Measurements from ENCODE around the gene GUCY1B1. TPM values are rescaled to one million over a fixed set of nuclear protein-coding genes. Genes with fewer than 3 reads are reported as not detected.

The GUCY1B1 gene
- polyA plus RNA-seq, 1 donor from 2014 or later: 13.6 TPM

DNA sequence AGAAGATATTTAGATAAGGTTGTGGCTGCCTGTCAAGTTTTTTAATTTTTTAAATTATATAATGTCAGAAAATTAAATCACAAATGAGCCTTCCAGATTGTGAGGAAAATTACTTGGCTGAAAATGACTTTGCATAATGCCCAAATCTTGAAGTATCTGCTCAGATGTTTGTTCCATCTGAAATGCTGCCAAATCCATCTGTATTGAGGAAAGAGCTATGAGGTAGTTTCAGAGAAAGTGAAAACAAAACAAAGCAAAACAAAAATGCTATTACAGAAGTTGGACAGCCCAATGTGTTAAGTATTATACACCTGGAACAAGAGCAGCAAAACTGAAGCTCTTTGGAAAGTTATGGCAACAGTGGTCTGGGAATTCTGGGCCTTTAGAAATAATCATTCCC lies 23.3 kb upstream of the GUCY1B1 start:
- no peak overlapping the region for H3K4me3 ChIP-seq (ENCODE audit: low read length)
- no peaks in the 10 kb centered on the region for H3K79me2 ChIP-seq (replicated peaks; ENCODE audit: insufficient read depth, low read length)
- H3K36me3 ChIP-seq (ENCODE audit: insufficient read depth, low read length): no peaks in the 10 kb centered on the region
- TF ChIP-seq SMC3 (conservative IDR thresholded peaks at IDR 0.05; ENCODE audit: poor library complexity): no peak
- no peak for TF ChIP-seq RAD21 (conservative IDR thresholded peaks at IDR 0.05)
- no peak for TF ChIP-seq CTCF (IDR thresholded peaks at IDR 0.05; ENCODE audit: poor library complexity, severe bottlenecking)
- no peak for TF ChIP-seq EP300 (conservative IDR thresholded peaks at IDR 0.05; ENCODE audit: poor library complexity, severe bottlenecking)
- H4K20me1 ChIP-seq (ENCODE audit: insufficient read depth): no peaks in the 10 kb centered on the region
- no peak overlapping the region for H3K4me2 ChIP-seq (ENCODE audit: low read length)
- H3K27ac ChIP-seq (ENCODE audit: low read length): no peak overlapping the region
- no peak overlapping the region for H2AFZ ChIP-seq (ENCODE audit: low read depth, low read length)
- H3K9ac ChIP-seq (ENCODE audit: low read length): no peak overlapping the region
- H3K9me3 ChIP-seq (ENCODE audit: low read length): no peaks in the 10 kb centered on the region
- H3K27me3 ChIP-seq (ENCODE audit: insufficient read depth, low read depth, low read length): no peaks in the 10 kb centered on the region
- H3F3A ChIP-seq (ENCODE audit: insufficient read depth, low read length, poor library complexity, severe bottlenecking): no peaks in the 10 kb centered on the region
- H3K9me2 ChIP-seq (ENCODE audit: insufficient read depth, low read length): no peaks in the 10 kb centered on the region

GRCh38 chr4:155738548-155738947 lies 20.3 kb upstream of the GUCY1B1 start:
- Histone ChIP-seq H2AFZ (ENCODE audit: low read depth, low read length) (no peak overlapping the region), H3K79me2 (replicated peaks; ENCODE audit: insufficient read depth, low read length) (no peaks in the 10 kb centered on the region), H3K27ac (ENCODE audit: low read length) (no peak overlapping the region), H3K4me2 (ENCODE audit: low read length) (no peak overlapping the region), H4K20me1 (ENCODE audit: insufficient read depth) (no peaks in the 10 kb centered on the region), H3K27me3 (ENCODE audit: insufficient read depth, low read depth, low read length) (no peaks in the 10 kb centered on the region), H3K9me3 (ENCODE audit: low read length) (no peaks in the 10 kb centered on the region), H3K36me3 (ENCODE audit: insufficient read depth, low read length) (no peaks in the 10 kb centered on the region), H3K4me3 (ENCODE audit: low read length) (no peak overlapping the region), H3F3A (ENCODE audit: insufficient read depth, low read length, poor library complexity, severe bottlenecking) (no peaks in the 10 kb centered on the region), H3K9me2 (ENCODE audit: insufficient read depth, low read length) (no peaks in the 10 kb centered on the region), H3K9ac (ENCODE audit: low read length) (no peak overlapping the region)
- no peak for TF ChIP-seq POLR2AphosphoS5 (IDR thresholded peaks at IDR 0.05)
- TF ChIP-seq REST (IDR thresholded peaks at IDR 0.05; ENCODE audit: borderline replicate concordance): no peak
- no peak for TF ChIP-seq EZH2 (IDR thresholded peaks at IDR 0.05; ENCODE audit: borderline replicate concordance, insufficient read depth, low read length, poor library complexity, severe bottlenecking)
- no peak for TF ChIP-seq MXI1 (conservative IDR thresholded peaks at IDR 0.05; ENCODE audit: poor library complexity, severe bottlenecking)
- no peak for TF ChIP-seq SMC3 (conservative IDR thresholded peaks at IDR 0.05; ENCODE audit: poor library complexity)
- TF ChIP-seq EP300 (conservative IDR thresholded peaks at IDR 0.05; ENCODE audit: poor library complexity, severe bottlenecking): no peak
- no peak for TF ChIP-seq TAF1 (IDR thresholded peaks at IDR 0.05; ENCODE audit: low read depth)
- TF ChIP-seq RAD21 (conservative IDR thresholded peaks at IDR 0.05): no peak
- TF ChIP-seq CTCF (IDR thresholded peaks at IDR 0.05; ENCODE audit: poor library complexity, severe bottlenecking): no peak
